ENCODE measurements around the gene NLE1. TPM values are rescaled to one million over a fixed set of nuclear protein-coding genes. Genes with fewer than 3 reads are reported as not detected.
A peak's percentile ranks its signal among the peaks of the same experiment; 100 is the strongest.

Gene NLE1
- total RNA-seq, 3 donors from 2014 or later, result 9.0 to 13.6 (median 12.1) TPM

DNA sequence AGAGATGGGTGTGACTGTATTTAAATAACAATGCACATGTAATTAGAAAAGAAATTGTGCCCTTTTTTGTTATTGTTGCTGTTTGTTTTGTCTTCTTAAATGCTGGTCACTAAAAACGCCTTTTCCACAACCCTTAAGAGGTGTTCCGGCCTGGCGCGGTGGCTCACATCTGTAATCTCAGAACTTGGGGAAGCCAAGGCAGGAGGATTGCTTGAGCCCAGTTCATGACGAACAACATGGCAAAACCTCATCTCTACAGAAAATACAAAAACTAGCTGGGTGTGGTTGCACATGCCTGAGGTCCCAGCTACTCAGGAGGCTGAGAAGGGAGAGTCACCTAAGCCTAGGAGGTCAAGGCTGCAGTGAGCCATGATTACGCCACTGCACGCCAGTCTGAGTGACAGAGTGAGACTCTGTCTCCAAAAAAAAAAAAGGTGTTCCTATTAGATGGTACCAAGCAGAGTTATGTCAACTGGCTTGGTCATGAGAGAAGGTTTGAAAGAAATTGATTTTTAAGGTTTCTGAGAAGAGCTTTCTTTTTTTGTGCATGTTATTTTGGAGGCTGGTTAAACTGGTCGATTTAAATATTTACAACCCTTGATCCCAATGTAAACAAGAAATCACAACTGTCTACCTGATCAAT, 55.1 kb downstream of the NLE1 start:
- ATAC-seq (no peak), DNase-seq (peak in 1 of 3 donors; percentile 39)
- H3K4me1 ChIP-seq (ENCODE audit: low read depth), result peaks cover 42% of the 10 kb centered on the region
- H3K9me3 ChIP-seq, result no peaks in the 10 kb centered on the region
- no peaks in the 10 kb centered on the region for H3K36me3 ChIP-seq (ENCODE audit: low read depth)
- no peak overlapping the region for H3K4me3 ChIP-seq
- intact Hi-C loops (cut with DNase I, micrococcal nuclease), result no loop called here
- TF ChIP-seq, protein P1, sequence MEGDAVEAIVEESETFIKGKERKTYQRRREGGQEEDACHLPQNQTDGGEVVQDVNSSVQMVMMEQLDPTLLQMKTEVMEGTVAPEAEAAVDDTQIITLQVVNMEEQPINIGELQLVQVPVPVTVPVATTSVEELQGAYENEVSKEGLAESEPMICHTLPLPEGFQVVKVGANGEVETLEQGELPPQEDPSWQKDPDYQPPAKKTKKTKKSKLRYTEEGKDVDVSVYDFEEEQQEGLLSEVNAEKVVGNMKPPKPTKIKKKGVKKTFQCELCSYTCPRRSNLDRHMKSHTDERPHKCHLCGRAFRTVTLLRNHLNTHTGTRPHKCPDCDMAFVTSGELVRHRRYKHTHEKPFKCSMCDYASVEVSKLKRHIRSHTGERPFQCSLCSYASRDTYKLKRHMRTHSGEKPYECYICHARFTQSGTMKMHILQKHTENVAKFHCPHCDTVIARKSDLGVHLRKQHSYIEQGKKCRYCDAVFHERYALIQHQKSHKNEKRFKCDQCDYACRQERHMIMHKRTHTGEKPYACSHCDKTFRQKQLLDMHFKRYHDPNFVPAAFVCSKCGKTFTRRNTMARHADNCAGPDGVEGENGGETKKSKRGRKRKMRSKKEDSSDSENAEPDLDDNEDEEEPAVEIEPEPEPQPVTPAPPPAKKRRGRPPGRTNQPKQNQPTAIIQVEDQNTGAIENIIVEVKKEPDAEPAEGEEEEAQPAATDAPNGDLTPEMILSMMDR (IDR thresholded peaks at IDR 0.05), result no peak

DNA sequence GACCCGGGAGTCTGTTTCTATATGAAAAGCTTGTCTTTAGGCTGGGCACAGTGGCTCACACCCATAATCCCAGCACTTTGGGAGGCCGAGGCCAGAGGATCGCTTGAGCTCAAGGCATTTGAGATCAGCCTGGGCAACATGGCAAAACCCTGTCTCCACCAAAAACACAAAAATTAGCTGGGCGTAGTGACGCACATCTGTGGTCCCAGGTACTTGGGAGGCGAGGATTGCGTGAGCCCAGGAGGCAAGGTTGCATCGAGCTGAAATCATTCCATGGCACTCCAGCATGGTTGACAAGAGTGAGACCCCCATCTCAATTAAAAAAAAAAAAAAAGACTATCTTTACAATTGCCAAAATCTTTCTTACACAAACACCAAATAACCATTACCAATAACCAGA, 55.9 kb downstream of the NLE1 start:
- H3K36me3 ChIP-seq (ENCODE audit: low read depth), result no peaks in the 10 kb centered on the region
- intact Hi-C loops (cut with DNase I, micrococcal nuclease), result no loop called here
- TF ChIP-seq, protein P1 (IDR thresholded peaks at IDR 0.05), result no peak
- H3K9me3 ChIP-seq, result no peaks in the 10 kb centered on the region
- DNase-seq (no peak), ATAC-seq (no peak)
- no peak overlapping the region for H3K4me3 ChIP-seq
- H3K4me1 ChIP-seq (ENCODE audit: low read depth), result peaks cover 42% of the 10 kb centered on the region

DNA sequence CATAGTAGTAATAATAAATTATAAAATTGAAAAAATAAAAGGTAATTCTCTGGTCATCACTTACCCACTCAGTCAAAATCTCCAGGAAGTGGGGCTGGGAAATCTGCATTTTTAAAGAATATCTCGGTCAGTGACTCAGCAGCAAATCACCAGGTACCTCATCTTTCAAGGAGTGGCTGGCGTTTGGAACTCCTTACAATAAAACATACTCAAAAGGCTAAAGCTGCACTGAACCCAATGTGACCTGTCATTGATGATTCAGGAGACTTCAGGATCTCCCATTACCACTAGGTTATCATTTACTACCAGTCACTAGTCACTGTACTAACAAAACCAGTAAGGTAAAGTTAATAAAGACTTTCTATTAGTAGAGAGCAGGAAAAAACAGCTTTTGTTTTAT, 57.1 kb downstream of the NLE1 start:
- H3K4me3 ChIP-seq, result no peak overlapping the region
- intact Hi-C loops (cut with DNase I, micrococcal nuclease), result no loop called here
- DNase-seq (no peak), ATAC-seq (peak; percentile 12)
- peaks cover 49% of the 10 kb centered on the region for H3K4me1 ChIP-seq (ENCODE audit: low read depth)
- no peaks in the 10 kb centered on the region for H3K36me3 ChIP-seq (ENCODE audit: low read depth)
- no peaks in the 10 kb centered on the region for H3K9me3 ChIP-seq
- TF ChIP-seq, protein P1 (IDR thresholded peaks at IDR 0.05), result no peak

DNA sequence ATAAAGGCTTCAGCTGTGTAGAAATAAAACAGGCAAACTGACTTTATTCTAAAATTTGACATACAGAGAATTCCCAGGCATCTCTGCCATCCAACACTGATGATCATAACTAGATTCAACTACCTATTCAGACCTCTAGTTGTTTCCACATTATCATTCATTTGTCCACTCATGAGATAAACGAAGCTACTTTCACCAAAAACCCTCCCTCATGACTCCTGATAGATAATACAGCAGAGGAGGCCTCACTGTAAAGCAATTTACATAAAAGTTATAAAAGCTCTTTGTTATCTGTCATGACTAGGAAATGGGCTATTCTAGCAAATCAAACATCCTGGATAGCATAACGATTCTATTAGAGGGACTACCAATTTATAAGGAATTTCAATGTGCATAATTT, 59.0 kb downstream of the NLE1 start:
- no peak for DNase-seq
- intact Hi-C loops (cut with DNase I, micrococcal nuclease), result no loop called here
- peaks cover 59% of the 10 kb centered on the region for H3K4me1 ChIP-seq (ENCODE audit: low read depth)
- no peak overlapping the region for H3K4me3 ChIP-seq
- no peak for ATAC-seq
- TF ChIP-seq, protein P1 (IDR thresholded peaks at IDR 0.05), result no peak
- H3K36me3 ChIP-seq (ENCODE audit: low read depth), result no peaks in the 10 kb centered on the region
- H3K9me3 ChIP-seq, result no peaks in the 10 kb centered on the region

DNA sequence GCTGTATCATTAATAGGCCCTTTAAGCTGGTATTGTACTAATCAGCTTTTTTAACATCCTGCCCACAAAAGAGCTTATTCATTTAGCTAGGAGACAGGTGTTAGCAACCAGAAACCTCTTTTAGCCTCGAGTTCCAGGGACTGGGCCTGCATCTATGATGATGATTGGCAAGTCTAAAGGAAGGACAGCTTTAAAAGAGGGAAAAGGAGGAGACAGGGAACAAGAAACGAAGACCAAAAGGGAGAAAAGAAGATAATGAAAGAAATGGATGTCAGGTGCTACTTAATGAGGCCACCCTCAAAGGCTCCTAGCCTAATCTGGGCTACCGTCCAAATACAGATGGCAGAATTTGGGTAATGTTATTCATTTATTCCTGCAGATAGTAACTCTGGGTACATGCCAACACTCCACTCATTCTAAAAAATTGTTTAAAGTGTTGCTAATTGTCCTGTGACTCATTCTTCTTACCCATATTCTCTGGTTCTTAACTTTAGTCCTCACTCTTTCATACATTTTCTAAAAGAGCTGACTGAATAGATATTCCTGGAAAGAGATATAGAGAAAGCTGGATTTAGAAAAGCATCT, 59.9 kb downstream of the NLE1 start:
- Histone ChIP-seq H3K9me3 (no peaks in the 10 kb centered on the region), H3K36me3 (ENCODE audit: low read depth) (no peaks in the 10 kb centered on the region), H3K4me3 (no peak overlapping the region), H3K4me1 (ENCODE audit: low read depth) (peaks cover 66% of the 10 kb centered on the region)
- ATAC-seq, result no peak
- intact Hi-C loops (cut with DNase I, micrococcal nuclease), result no loop called here
- DNase-seq, result no peak
- TF ChIP-seq, protein P1 (IDR thresholded peaks at IDR 0.05), result no peak
